Osteocyte (in vitro differentiated cells): ENCODE measurements around the gene FEZF1. TPM values are rescaled to one million over a fixed set of nuclear protein-coding genes. Genes with fewer than 3 reads are reported as not detected.

Experiments
- DNase-seq: peaks from one replicate; pipeline ENCODE4 v3.0.0; 2021; ENCODE audit warnings: mixed read lengths; ENCODE audit not compliant: unreplicated experiment; ENCODE audit errors: extremely low spot score
- H3K27ac Mint-ChIP-seq: one replicate; pipeline ENCODE4 v1.8.0; 2021; ENCODE audit warnings: mild to moderate bottlenecking, mixed read lengths; ENCODE audit not compliant: unreplicated experiment
- H3K27me3 Mint-ChIP-seq: one replicate; pipeline ENCODE4 v1.8.0; 2021; ENCODE audit warnings: mixed read lengths; ENCODE audit not compliant: unreplicated experiment
- H3K36me3 Mint-ChIP-seq: one replicate; pipeline ENCODE4 v1.8.0; 2021; ENCODE audit warnings: mixed read lengths; ENCODE audit not compliant: unreplicated experiment
- H3K4me1 Mint-ChIP-seq: one replicate; pipeline ENCODE4 v1.8.0; 2021; ENCODE audit warnings: mixed read lengths; ENCODE audit not compliant: unreplicated experiment
- H3K4me3 Mint-ChIP-seq: one replicate; pipeline ENCODE4 v1.8.0; 2021; ENCODE audit warnings: mild to moderate bottlenecking, moderate library complexity, mixed read lengths; ENCODE audit not compliant: unreplicated experiment
- H3K9me3 Mint-ChIP-seq: one replicate; pipeline ENCODE4 v1.8.0; 2021; ENCODE audit warnings: mixed read lengths; ENCODE audit not compliant: unreplicated experiment
- total RNA-seq: library from RNA; stranded (reverse); gene quantifications from 2 replicates; pipeline ENCODE4 v1.2.1, GENCODE V29; 2021
- TF ChIP-seq, protein P1 (sequence below): fragments of 200-600 bp; sonication (generic); IDR thresholded peaks from 2 replicates; pipeline ENCODE4 v1.5.0; 2021; ENCODE audit warnings: antibody characterized with exemption, mild to moderate bottlenecking, moderate library complexity

FEZF1 gene
- total RNA-seq, 1 donor from 2014 or later: not detected

- TF ChIP-seq, protein P1, sequence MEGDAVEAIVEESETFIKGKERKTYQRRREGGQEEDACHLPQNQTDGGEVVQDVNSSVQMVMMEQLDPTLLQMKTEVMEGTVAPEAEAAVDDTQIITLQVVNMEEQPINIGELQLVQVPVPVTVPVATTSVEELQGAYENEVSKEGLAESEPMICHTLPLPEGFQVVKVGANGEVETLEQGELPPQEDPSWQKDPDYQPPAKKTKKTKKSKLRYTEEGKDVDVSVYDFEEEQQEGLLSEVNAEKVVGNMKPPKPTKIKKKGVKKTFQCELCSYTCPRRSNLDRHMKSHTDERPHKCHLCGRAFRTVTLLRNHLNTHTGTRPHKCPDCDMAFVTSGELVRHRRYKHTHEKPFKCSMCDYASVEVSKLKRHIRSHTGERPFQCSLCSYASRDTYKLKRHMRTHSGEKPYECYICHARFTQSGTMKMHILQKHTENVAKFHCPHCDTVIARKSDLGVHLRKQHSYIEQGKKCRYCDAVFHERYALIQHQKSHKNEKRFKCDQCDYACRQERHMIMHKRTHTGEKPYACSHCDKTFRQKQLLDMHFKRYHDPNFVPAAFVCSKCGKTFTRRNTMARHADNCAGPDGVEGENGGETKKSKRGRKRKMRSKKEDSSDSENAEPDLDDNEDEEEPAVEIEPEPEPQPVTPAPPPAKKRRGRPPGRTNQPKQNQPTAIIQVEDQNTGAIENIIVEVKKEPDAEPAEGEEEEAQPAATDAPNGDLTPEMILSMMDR: no peak
- peaks cover 22% of the 10 kb centered on the region for H3K4me1 Mint-ChIP-seq
- no peak overlapping the region for H3K4me3 Mint-ChIP-seq
- H3K27me3 Mint-ChIP-seq: peaks cover 94% of the 10 kb centered on the region
- DNase-seq: no peak
- H3K27ac Mint-ChIP-seq: no peak overlapping the region
- no peaks in the 10 kb centered on the region for H3K36me3 Mint-ChIP-seq
- no peaks in the 10 kb centered on the region for H3K9me3 Mint-ChIP-seq
These were observed 1.6 kb downstream of the FEZF1 start for GRCh38 chr7:122302761-122303530.

- Mint-ChIP-seq H3K4me1 (peaks cover 22% of the 10 kb centered on the region), H3K36me3 (no peaks in the 10 kb centered on the region), H3K4me3 (no peak overlapping the region), H3K27ac (no peak overlapping the region), H3K9me3 (no peaks in the 10 kb centered on the region), H3K27me3 (peaks cover 91% of the 10 kb centered on the region)
- DNase-seq: no peak
- TF ChIP-seq, protein P1: no peak
These were observed 2.4 kb downstream of the FEZF1 start for GRCh38 chr7:122301858-122302760.

- peaks cover 83% of the 10 kb centered on the region for H3K27me3 Mint-ChIP-seq
- no peaks in the 10 kb centered on the region for H3K36me3 Mint-ChIP-seq
- H3K4me1 Mint-ChIP-seq: peaks cover 22% of the 10 kb centered on the region
- no peaks in the 10 kb centered on the region for H3K9me3 Mint-ChIP-seq
- no peak overlapping the region for H3K27ac Mint-ChIP-seq
- DNase-seq: no peak
- no peak overlapping the region for H3K4me3 Mint-ChIP-seq
- TF ChIP-seq, protein P1: no peak
These were observed 3.4 kb downstream of the FEZF1 start for GRCh38 chr7:122300956-122301833.

GRCh38 chr7:122300211-122300932 lies 4.2 kb downstream of the FEZF1 start:
- Mint-ChIP-seq H3K27me3 (peaks cover 81% of the 10 kb centered on the region), H3K9me3 (no peaks in the 10 kb centered on the region), H3K27ac (no peak overlapping the region), H3K36me3 (no peaks in the 10 kb centered on the region), H3K4me1 (peaks cover 15% of the 10 kb centered on the region), H3K4me3 (no peak overlapping the region)
- no peak for DNase-seq
- TF ChIP-seq, protein P1: no peak
